Measurements from ENCODE around the gene XPR1.

DNA sequence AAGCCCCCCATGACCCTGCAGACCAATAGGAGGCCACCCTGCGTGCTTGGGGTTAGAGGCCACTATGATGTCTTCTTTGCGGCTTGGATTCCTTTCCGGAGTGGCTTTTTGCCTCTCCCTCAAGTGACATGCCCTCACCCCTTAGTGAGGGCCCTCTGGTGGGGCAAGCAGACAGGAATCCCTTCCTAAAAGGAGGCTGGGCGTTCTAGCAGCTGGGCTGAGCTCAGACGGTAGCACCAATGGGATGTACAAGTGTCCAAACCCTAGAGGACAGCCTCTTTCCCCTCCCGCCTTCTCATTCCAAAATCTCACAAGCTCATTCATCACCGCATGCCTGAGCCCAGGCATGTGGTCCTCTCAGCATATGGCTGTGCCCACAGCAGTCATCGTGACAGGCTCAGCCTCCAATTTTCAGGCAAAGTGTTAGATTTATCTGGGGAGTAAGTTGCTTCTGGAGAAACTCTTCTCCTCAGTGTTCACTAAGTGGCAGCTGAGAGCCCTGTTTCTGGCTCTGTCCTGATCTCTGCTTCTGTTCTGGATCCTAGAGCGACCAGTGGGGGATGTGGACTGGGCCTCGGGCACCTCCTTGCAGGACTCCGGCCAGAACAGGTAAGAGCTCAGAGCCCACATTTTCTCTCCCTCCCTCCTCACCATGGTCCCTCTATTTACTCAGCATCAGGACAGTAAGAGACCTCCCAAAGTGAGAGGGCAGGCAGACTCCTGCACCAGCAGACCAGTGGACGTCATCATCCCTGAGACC lies 285.7 kb downstream of the XPR1 start:
- TF ChIP-seq EZH2 (IDR thresholded peaks at IDR 0.05; ENCODE audit: insufficient read depth, poor library complexity, severe bottlenecking) (no peak), EZH2phosphoT487 (IDR thresholded peaks at IDR 0.05; ENCODE audit: insufficient read depth, low read depth) (no peak)

All from GM23248 (cell line).